Stomach (tissue), 9 donors: ENCODE measurements around the gene ZFYVE16. TPM values are rescaled to one million over a fixed set of nuclear protein-coding genes. Genes with fewer than 3 reads are reported as not detected.
"Not testable (repeated sequence)": the region's sequence is repeated elsewhere in the genome, so short reads cannot be mapped to it uniquely, and the experiment has no call there.

ENCODE experiments used
- DNase-seq, 2 donors: peaks; one replicate each; pipeline versions ENCODE4 v3.0.0 to v3.0.0-alpha.2; 2013 to 2019
- H3K27ac ChIP-seq, 5 donors: fragments of 200-600 bp in 4 of 5; sonication (generic) in 4 of 5; one replicate each; pipeline ENCODE4 v1.5.1; 2013 to 2019; ENCODE audit warnings: mild to moderate bottlenecking in 1 of 5, moderate library complexity in 1 of 5
- H3K27me3 ChIP-seq, 3 donors: fragments of 200-600 bp; sonication (generic); one replicate each; pipeline ENCODE4 v1.5.1; 2017 to 2019; ENCODE audit warnings: mixed run types in 1 of 3
- H3K36me3 ChIP-seq, 4 donors: fragments of 200-600 bp; sonication (generic); 1 replicate in 3 of 4; 2 replicates in 1 of 4; pipeline ENCODE4 v1.5.1; 2016 to 2019
- H3K4me1 ChIP-seq, 4 donors: fragments of 200-600 bp; sonication (generic); one replicate each; pipeline ENCODE4 v1.5.1; 2016 to 2019
- H3K4me3 ChIP-seq, 4 donors: fragments of 200-600 bp; sonication (generic) in 3 of 4; one replicate each; pipeline ENCODE4 v1.5.1; 2016 to 2019; ENCODE audit warnings: mild to moderate bottlenecking in 1 of 4
- H3K9me3 ChIP-seq, 4 donors: fragments of 200-600 bp; sonication (generic); one replicate each; pipeline ENCODE4 v1.5.1; 2016 to 2019
- CTCF ChIP-seq, 7 experiments: fragments of 450-650 bp in 4 of 7; fragments of 200-600 bp in 3 of 7; sonication (generic) in 3 of 7; IDR thresholded peaks; one replicate each; pipeline ENCODE4 v1.5.1; 2016 to 2019; ENCODE audit warnings: antibody characterized with exemption in 7 of 7, control low read depth in 2 of 7, mild to moderate bottlenecking in 1 of 7
- EP300 ChIP-seq: sonication (generic); formaldehyde crosslinking; IDR thresholded peaks from one replicate; pipeline ENCODE4 v1.6.1; 2017; ENCODE audit warnings: antibody characterized with exemption
- POLR2A ChIP-seq, 4 donors: fragments of 450-650 bp; IDR thresholded peaks; one replicate each; pipeline ENCODE4 v1.6.1; 2016; ENCODE audit warnings: antibody characterized with exemption in 4 of 4, control low read depth in 2 of 4, mild to moderate bottlenecking in 1 of 4, moderate library complexity in 1 of 4
- POLR2AphosphoS5 ChIP-seq, 3 donors: sonication (generic); formaldehyde crosslinking; IDR thresholded peaks; one replicate each; pipeline ENCODE4 v1.6.1; 2016; ENCODE audit warnings: antibody characterized with exemption in 3 of 3
- WGBS, 5 donors: extraction: QIAGEN DNeasy Blood & Tissue Kit in 3 of 5; methylation state at CpG; one replicate each; pipeline versions ENCODE4 v1.1.5 to v1.1.7; 2013 to 2018; 5-methylcytosine and 5-hydroxymethylcytosine counted together
- intact Hi-C: fragments of 100-400 bp; cut with DNase I; formaldehyde crosslinking; loops from one replicate; pipeline ENCODE4 v1.15.1; 2023; ENCODE audit warnings: low total_unique reads
- polyA plus RNA-seq, 3 donors: library from polyadenylated mRNA; stranded (reverse); fragments of 200-250 nt; gene quantifications; one replicate each; pipeline ENCODE4 v1.2.3, GENCODE V29; 2013
- total RNA-seq, 5 donors: library from RNA; depleted of rRNA; stranded (reverse); fragments of >200 nt; gene quantifications; one replicate each; pipeline versions ENCODE4 v1.1.0 to v1.2.3, GENCODE V29; 2014 to 2016
- donor health status: healthy with polysubstance abuse.
- donor health status: Bipolar disorder and iron deficiency.
- donor health status: healthy.

Gene ZFYVE16
- total and polyA plus RNA-seq, 8 donors = 5.8 to 81.3 (median 23.3) TPM

GRCh38 chr5:80492741-80493140, 84.9 kb downstream of the ZFYVE16 start:
- intact Hi-C loops = loop anchor here (10.0 kb wide), 1 partner anchor 172 kb away; no protein-coding TSS in a partner anchor
- WGBS, 5 donors = 93 to 98% (median 94%) methylated on average over 3 of the region's 3 CpGs

GRCh38 chr5:80493443-80493842, 85.6 kb downstream of the ZFYVE16 start:
- H3K9me3 ChIP-seq, H3K27ac ChIP-seq, DNase-seq, H3K27me3 ChIP-seq, H3K4me3 ChIP-seq, H3K36me3 ChIP-seq: not testable (repeated sequence)
- WGBS, 5 donors = 66 to 73% (median 69%) methylated on average over 7 of the region's 7 CpGs
- intact Hi-C loops = loop anchor here (10.0 kb wide), 1 partner anchor 171 kb away; no protein-coding TSS in a partner anchor
- peaks cover 0 to 14% (median 3%) of the 10 kb centered on the region in 4 donors for H3K4me1 ChIP-seq

More at GRCh38 chr5:80492741-80493140, 84.9 kb downstream of the ZFYVE16 start:
- Histone ChIP-seq H3K27ac (no peak overlapping the region), H3K9me3 (no peaks in the 10 kb centered on the region), H3K4me3 (no peak overlapping the region), H3K27me3 (no peaks in the 10 kb centered on the region), H3K36me3 (no peaks in the 10 kb centered on the region), H3K4me1 (peaks cover 0 to 16% (median 7%) of the 10 kb centered on the region in 4 donors)
- DNase-seq = no peak
- TF ChIP-seq CTCF (IDR thresholded peaks at IDR 0.05) = no peak
- no peak for TF ChIP-seq POLR2AphosphoS5 (IDR thresholded peaks at IDR 0.05)
- TF ChIP-seq EP300 = no peak
- TF ChIP-seq POLR2A (IDR thresholded peaks at IDR 0.05) = no peak

- no peaks in the 10 kb centered on the region for H3K9me3 ChIP-seq
- intact Hi-C loops = loop anchor here (10.0 kb wide), 1 partner anchor 169 kb away; no protein-coding TSS in a partner anchor
- no peak overlapping the region for H3K27ac ChIP-seq
- TF ChIP-seq POLR2A (IDR thresholded peaks at IDR 0.05) = no peak
- no peak for TF ChIP-seq POLR2AphosphoS5 (IDR thresholded peaks at IDR 0.05)
- TF ChIP-seq CTCF (IDR thresholded peaks at IDR 0.05) = no peak
- TF ChIP-seq EP300 = no peak
- WGBS, 5 donors = 88 to 98% (median 96%) methylated on average over 2 of the region's 2 CpGs
- DNase-seq = no peak
- no peaks in the 10 kb centered on the region for H3K27me3 ChIP-seq
- H3K36me3 ChIP-seq = no peaks in the 10 kb centered on the region
- no peak overlapping the region for H3K4me3 ChIP-seq
- H3K4me1 ChIP-seq = no peaks in the 10 kb centered on the region
These were observed 88.0 kb downstream of the ZFYVE16 start for GRCh38 chr5:80495891-80496290.

- 82 to 96% (median 94%) methylated on average over 2 of the region's 2 CpGs for WGBS, 5 donors
- Histone ChIP-seq H3K36me3 (peaks cover 0 to 6% (median 0%) of the 10 kb centered on the region in 4 donors), H3K4me1 (no peaks in the 10 kb centered on the region), H3K27ac (no peak overlapping the region), H3K27me3 (no peaks in the 10 kb centered on the region), H3K4me3 (no peak overlapping the region), H3K9me3 (no peaks in the 10 kb centered on the region)
- TF ChIP-seq EP300 = no peak
- no peak for DNase-seq
- intact Hi-C loops = no loop called here
These were observed 94.9 kb downstream of the ZFYVE16 start for GRCh38 chr5:80502800-80503199.

- WGBS, 5 donors = 41 to 56% (median 50%) methylated on average over 1 of the region's 1 CpG
- H3K4me1 ChIP-seq = no peaks in the 10 kb centered on the region
- intact Hi-C loops = no loop called here
- H3K27ac ChIP-seq = no peak overlapping the region
- no peaks in the 10 kb centered on the region for H3K9me3 ChIP-seq
- H3K4me3 ChIP-seq = no peak overlapping the region
- DNase-seq = no peak
- no peaks in the 10 kb centered on the region for H3K27me3 ChIP-seq
- no peak for TF ChIP-seq CTCF (IDR thresholded peaks at IDR 0.05)
- TF ChIP-seq POLR2AphosphoS5 (IDR thresholded peaks at IDR 0.05) = no peak
- TF ChIP-seq EP300 = no peak
- no peak for TF ChIP-seq POLR2A (IDR thresholded peaks at IDR 0.05)
- peaks cover 0 to 7% (median 0%) of the 10 kb centered on the region in 4 donors for H3K36me3 ChIP-seq
These were observed 95.8 kb downstream of the ZFYVE16 start for GRCh38 chr5:80503641-80504040.
